GM18507 (cell line): ENCODE data around the gene PLEKHA1.

Experiments used
- DNase-seq: peaks from one replicate; pipeline ENCODE4 v3.0.0; 2011; ENCODE audit warnings: low read depth; ENCODE audit not compliant: insufficient read length; ENCODE audit errors: extremely low spot score
- FAIRE-seq: peaks from 2 replicates; lab custom pipeline; 2011; peaks lifted over from hg19 to GRCh38; lab: Jason Lieb, UNC

PLEKHA1 gene

GRCh38 chr10:122471531-122472177, 97.1 kb downstream of the PLEKHA1 start:
- DNase-seq = no peak
- FAIRE-seq = no peak

GRCh38 chr10:122473116-122473515, 98.6 kb downstream of the PLEKHA1 start:
- FAIRE-seq (no peak), DNase-seq (no peak)

- no peak for DNase-seq
- no peak for FAIRE-seq
These were observed 99.8 kb downstream of the PLEKHA1 start for GRCh38 chr10:122474131-122474818.

GRCh38 chr10:122475100-122475499, 100.6 kb downstream of the PLEKHA1 start:
- DNase-seq = no peak

GRCh38 chr10:122475591-122476332, 101.3 kb downstream of the PLEKHA1 start:
- DNase-seq (no peak), FAIRE-seq (no peak)

More at GRCh38 chr10:122475100-122475499, 100.6 kb downstream of the PLEKHA1 start:
- FAIRE-seq = no peak

GRCh38 chr10:122476333-122476695, 101.8 kb downstream of the PLEKHA1 start:
- DNase-seq = no peak
- FAIRE-seq = no peak

GRCh38 chr10:122477436-122477835, 102.9 kb downstream of the PLEKHA1 start:
- DNase-seq (no peak), FAIRE-seq (no peak)

GRCh38 chr10:122478971-122479370, 104.5 kb downstream of the PLEKHA1 start:
- FAIRE-seq (no peak), DNase-seq (no peak)

- DNase-seq (no peak), FAIRE-seq (no peak)
These were observed 105.8 kb downstream of the PLEKHA1 start for GRCh38 chr10:122480146-122480833.

GRCh38 chr10:122481296-122482056, 107.0 kb downstream of the PLEKHA1 start:
- no peak for FAIRE-seq
- DNase-seq = no peak
